Measurements from ENCODE around the gene SLC16A8. TPM values are rescaled to one million over a fixed set of nuclear protein-coding genes. Genes with fewer than 3 reads are reported as not detected.

The SLC16A8 gene
- total and polyA plus RNA-seq, 10 of the 15 experiments (the other 5 are each of a cell fraction or from before 2014, with no cell fraction given), result not detected

DNA sequence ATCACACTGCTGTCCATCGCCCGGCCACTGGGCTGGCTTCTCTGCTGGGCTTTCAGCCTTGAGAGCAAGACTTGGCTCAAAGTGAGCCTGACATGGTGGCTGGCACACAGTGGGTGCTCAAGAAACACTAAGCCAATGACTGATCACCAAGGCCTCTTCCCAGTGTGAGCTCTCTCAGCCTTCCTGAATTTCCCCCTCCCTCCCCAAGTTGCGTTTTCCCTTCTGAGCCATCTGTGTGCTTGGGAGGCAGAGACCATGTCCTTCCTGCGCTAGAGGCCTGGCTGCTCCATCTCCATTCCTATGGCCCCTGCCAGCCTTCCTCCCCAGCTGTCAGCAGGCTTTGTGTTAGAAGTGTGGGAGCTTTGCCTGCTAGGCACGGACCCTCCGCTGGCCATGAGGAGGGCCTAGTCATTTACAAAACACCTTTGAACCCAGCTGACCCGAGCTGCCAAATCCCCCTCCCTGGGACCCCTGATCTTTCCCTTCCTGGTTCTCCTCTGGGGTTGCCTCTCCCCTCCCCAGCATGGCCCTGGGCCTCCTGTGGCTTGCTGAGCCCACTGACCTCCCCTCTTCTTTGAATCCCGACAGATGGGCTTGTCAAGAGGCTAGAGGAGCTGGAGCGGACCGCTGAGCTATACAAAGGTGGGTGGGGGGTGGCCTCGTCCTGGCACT is 13.6 kb downstream of the SLC16A8 start:
- CTCF ChIA-PET, result interaction anchor here (1.9 to 3.1 kb wide), 2 partner anchors 17 to 18 kb away, joined by 4 to 17 read pairs; no protein-coding TSS in a partner anchor
- 82% methylated on average over 11 of the region's 11 CpGs for WGBS (ENCODE audit: insufficient coverage, insufficient replicate concordance, low lambda C conversion rate, missing lambda C conversion rate)
- DNase-seq (ENCODE audit: low read depth, low spot score) (no peak), FAIRE-seq (no peak), ATAC-seq (no peak)
- H3K4me2 ChIP-seq (ENCODE audit: control insufficient read depth, insufficient read depth), result no peak overlapping the region
- no peaks in the 10 kb centered on the region; a peak in 3 of 4 replicates for H3K36me3 ChIP-seq (ENCODE audit: control insufficient read depth in 2 of 2, insufficient read depth in 2 of 2, low read length in 1 of 2)
- in situ Hi-C loops (cut with MboI), result no loop called here
- no peaks in the 10 kb centered on the region for H3K79me2 ChIP-seq (ENCODE audit: control insufficient read depth, insufficient read depth, low read length)
- BruUV-seq (replicated peaks), result no TSS peak
- no peaks in the 10 kb centered on the region for H3K27me3 ChIP-seq (replicated peaks in 1 of 2; ENCODE audit: control insufficient read depth in 2 of 2, insufficient read depth in 2 of 2, low read length in 1 of 2)
- POLR2A ChIA-PET, result no interaction called here
- intact Hi-C loops (cut with micrococcal nuclease; ENCODE audit: unreplicated experiment), result no loop called here
- no peak for TF ChIP-seq RAD51 (IDR thresholded peaks at IDR 0.05)
- no peak for TF ChIP-seq HDAC6 (IDR thresholded peaks at IDR 0.05; ENCODE audit: unreplicated experiment)
- no peak for TF ChIP-seq SMC3 (IDR thresholded peaks at IDR 0.05; ENCODE audit: borderline replicate concordance, low read length)
- RAD21 ChIA-PET (ENCODE audit: unreplicated experiment), result interaction anchor here (0.6 kb wide), 1 partner anchor 252 kb away, joined by 3 read pairs; no protein-coding TSS in a partner anchor
- H3K27ac ChIP-seq (ENCODE audit: control insufficient read depth, insufficient read depth), result no peak overlapping the region
- SMC1A ChIA-PET (ENCODE audit: uncharacterized antibody, unreplicated experiment), result no interaction called here
- H4K20me1 ChIP-seq (ENCODE audit: control insufficient read depth, insufficient read depth), result no peaks in the 10 kb centered on the region
- no peak overlapping the region for H3K9ac ChIP-seq (ENCODE audit: control insufficient read depth, insufficient read depth, low read length)
- H3K4me3 ChIP-seq, result no peak overlapping the region
- no peaks in the 10 kb centered on the region for H3K4me1 ChIP-seq (ENCODE audit: control insufficient read depth, insufficient read depth, low read length)
- H2AFZ ChIP-seq (ENCODE audit: control insufficient read depth, low read depth, low read length), result no peak overlapping the region
- no peaks in the 10 kb centered on the region for H3K9me3 ChIP-seq (replicated peaks; ENCODE audit: control insufficient read depth, insufficient read depth, low read length)

DNA sequence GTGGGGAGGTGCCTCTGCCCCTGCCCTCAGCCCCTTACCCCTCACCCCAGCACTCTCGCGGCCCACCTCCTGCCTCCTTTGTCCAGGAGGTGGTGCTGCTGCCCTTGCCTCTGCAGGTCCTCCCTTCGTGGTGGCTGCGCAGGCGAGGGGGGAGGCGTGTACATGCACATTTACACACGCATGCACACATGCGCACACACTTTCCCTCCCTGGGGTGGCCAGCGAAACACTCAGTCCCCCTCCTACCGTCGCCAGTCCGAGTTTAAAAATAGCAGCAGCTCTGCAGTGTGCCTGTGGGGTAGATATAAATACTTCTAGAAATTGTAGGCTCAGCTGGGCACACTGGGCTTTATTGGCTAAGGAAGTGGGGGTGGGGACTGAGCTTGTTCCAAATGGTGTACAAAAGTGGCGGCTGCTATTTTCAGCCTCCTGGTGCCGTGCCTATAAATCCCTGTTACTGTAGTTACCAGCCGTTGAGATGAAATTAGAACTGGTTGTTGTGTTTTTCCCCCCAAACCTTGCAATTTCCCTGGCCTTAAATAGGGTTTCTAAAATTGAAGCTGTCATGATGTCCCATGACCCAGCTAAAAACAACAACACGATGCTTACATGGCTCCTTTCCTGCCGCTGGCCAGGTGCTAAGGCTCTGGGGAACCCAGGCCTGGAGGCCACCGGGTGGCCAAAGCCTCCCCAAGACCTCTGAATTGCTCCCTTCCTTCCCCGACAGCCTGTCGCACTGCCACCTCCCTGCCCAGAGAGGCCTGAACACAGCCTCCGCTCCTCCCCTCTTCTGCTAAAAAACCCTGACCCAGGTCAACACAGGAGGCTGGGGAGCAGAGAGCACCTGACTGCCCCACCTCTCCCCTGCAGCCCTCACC is 14.4 kb downstream of the SLC16A8 start:
- Histone ChIP-seq H2AFZ (ENCODE audit: control insufficient read depth, low read depth, low read length) (no peak overlapping the region), H3K27me3 (replicated peaks in 1 of 2; ENCODE audit: control insufficient read depth in 2 of 2, insufficient read depth in 2 of 2, low read length in 1 of 2) (no peaks in the 10 kb centered on the region), H3K4me3 (no peak overlapping the region), H4K20me1 (ENCODE audit: control insufficient read depth, insufficient read depth) (no peaks in the 10 kb centered on the region), H3K79me2 (ENCODE audit: control insufficient read depth, insufficient read depth, low read length) (no peaks in the 10 kb centered on the region), H3K9me3 (replicated peaks; ENCODE audit: control insufficient read depth, insufficient read depth, low read length) (no peaks in the 10 kb centered on the region), H3K36me3 (ENCODE audit: control insufficient read depth in 2 of 2, insufficient read depth in 2 of 2, low read length in 1 of 2) (no peaks in the 10 kb centered on the region; a peak in 3 of 4 replicates), H3K4me1 (ENCODE audit: control insufficient read depth, insufficient read depth, low read length) (no peaks in the 10 kb centered on the region), H3K27ac (ENCODE audit: control insufficient read depth, insufficient read depth) (no peak overlapping the region), H3K9ac (ENCODE audit: control insufficient read depth, insufficient read depth, low read length) (no peak overlapping the region), H3K4me2 (ENCODE audit: control insufficient read depth, insufficient read depth) (no peak overlapping the region)
- POLR2A ChIA-PET, result interaction anchor here (0.5 kb wide), 1 partner anchor 187 kb away, joined by 3 read pairs; no protein-coding TSS in a partner anchor
- WGBS (ENCODE audit: insufficient coverage, insufficient replicate concordance, low lambda C conversion rate, missing lambda C conversion rate), result 87% methylated on average over 21 of the region's 21 CpGs
- SMC1A ChIA-PET (ENCODE audit: uncharacterized antibody, unreplicated experiment), result no interaction called here
- in situ Hi-C loops (cut with MboI) (no loop called here), intact Hi-C loops (cut with micrococcal nuclease; ENCODE audit: unreplicated experiment) (no loop called here)
- no peak for FAIRE-seq
- DNase-seq (ENCODE audit: low read depth, low spot score), result no peak
- TF ChIP-seq EED (IDR thresholded peaks at IDR 0.05; ENCODE audit: low read depth), result no peak
- TF ChIP-seq, protein P1, sequence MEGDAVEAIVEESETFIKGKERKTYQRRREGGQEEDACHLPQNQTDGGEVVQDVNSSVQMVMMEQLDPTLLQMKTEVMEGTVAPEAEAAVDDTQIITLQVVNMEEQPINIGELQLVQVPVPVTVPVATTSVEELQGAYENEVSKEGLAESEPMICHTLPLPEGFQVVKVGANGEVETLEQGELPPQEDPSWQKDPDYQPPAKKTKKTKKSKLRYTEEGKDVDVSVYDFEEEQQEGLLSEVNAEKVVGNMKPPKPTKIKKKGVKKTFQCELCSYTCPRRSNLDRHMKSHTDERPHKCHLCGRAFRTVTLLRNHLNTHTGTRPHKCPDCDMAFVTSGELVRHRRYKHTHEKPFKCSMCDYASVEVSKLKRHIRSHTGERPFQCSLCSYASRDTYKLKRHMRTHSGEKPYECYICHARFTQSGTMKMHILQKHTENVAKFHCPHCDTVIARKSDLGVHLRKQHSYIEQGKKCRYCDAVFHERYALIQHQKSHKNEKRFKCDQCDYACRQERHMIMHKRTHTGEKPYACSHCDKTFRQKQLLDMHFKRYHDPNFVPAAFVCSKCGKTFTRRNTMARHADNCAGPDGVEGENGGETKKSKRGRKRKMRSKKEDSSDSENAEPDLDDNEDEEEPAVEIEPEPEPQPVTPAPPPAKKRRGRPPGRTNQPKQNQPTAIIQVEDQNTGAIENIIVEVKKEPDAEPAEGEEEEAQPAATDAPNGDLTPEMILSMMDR (IDR thresholded peaks at IDR 0.05 in 2 of 3, conservative IDR thresholded peaks at IDR 0.05 in 1 of 3; ENCODE audit: control insufficient read depth in 2 of 3, extremely low read depth in 1 of 3, insufficient read depth in 1 of 3, low read depth in 3 of 3, low read length in 3 of 3), result peak in 2 of 3 experiments; percentile 14 to 27; a peak in 2 of 6 replicates
- TF ChIP-seq ASH2L (IDR thresholded peaks at IDR 0.05; ENCODE audit: borderline replicate concordance, low read depth), result no peak
- TF ChIP-seq RAD21 (IDR thresholded peaks at IDR 0.05; ENCODE audit: insufficient read depth, low read depth, low read length), result peak; percentile 64
- TF ChIP-seq, protein P2, sequence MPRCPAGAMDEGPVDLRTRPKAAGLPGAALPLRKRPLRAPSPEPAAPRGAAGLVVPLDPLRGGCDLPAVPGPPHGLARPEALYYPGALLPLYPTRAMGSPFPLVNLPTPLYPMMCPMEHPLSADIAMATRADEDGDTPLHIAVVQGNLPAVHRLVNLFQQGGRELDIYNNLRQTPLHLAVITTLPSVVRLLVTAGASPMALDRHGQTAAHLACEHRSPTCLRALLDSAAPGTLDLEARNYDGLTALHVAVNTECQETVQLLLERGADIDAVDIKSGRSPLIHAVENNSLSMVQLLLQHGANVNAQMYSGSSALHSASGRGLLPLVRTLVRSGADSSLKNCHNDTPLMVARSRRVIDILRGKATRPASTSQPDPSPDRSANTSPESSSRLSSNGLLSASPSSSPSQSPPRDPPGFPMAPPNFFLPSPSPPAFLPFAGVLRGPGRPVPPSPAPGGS (IDR thresholded peaks at IDR 0.05; ENCODE audit: borderline replicate concordance, insufficient read depth, low read depth, low read length, poor library complexity, severe bottlenecking), result peak; percentile 53
- TF ChIP-seq NRF1 (conservative IDR thresholded peaks at IDR 0.05; ENCODE audit: low read depth, low read length), result no peak
- TF ChIP-seq RBBP5 (conservative IDR thresholded peaks at IDR 0.05), result no peak
- BruUV-seq (replicated peaks), result no TSS peak
- RAD21 ChIA-PET (ENCODE audit: unreplicated experiment), result interaction anchor here (0.6 kb wide), 1 partner anchor 252 kb away, joined by 3 read pairs; no protein-coding TSS in a partner anchor
- ATAC-seq, result no peak
- CTCF ChIA-PET, result interaction anchor here (3.1 kb wide), 1 partner anchor 17 kb away, joined by 17 read pairs; no protein-coding TSS in a partner anchor

Data from GM12878 (cell line).